HepG2 (cell line): ENCODE data around the gene TCOF1. TPM values are rescaled to one million over a fixed set of nuclear protein-coding genes. Genes with fewer than 3 reads are reported as not detected.
A peak's percentile ranks its signal among the peaks of the same experiment; 100 is the strongest.

ENCODE experiments used
- EEA1 ChIP-seq: sonication (generic); formaldehyde crosslinking; IDR thresholded peaks from 2 replicates; pipeline ENCODE4 v1.5.1; 2020; ENCODE audit warnings: mild to moderate bottlenecking, missing genetic modification reagents, borderline replicate concordance
- ETV6 ChIP-seq: sonication (generic); formaldehyde crosslinking; conservative IDR thresholded peaks from 2 replicates; pipeline ENCODE4 v1.4.0; 2020; ENCODE audit warnings: missing genetic modification reagents
- JUN ChIP-seq: sonication (generic); formaldehyde crosslinking; IDR thresholded peaks from 2 replicates; pipeline ENCODE4 v1.4.0; 2020; ENCODE audit warnings: mild to moderate bottlenecking, missing genetic modification reagents
- KIAA2018 ChIP-seq: sonication (generic); formaldehyde crosslinking; IDR thresholded peaks from 2 replicates; pipeline ENCODE4 v1.5.0; 2020; ENCODE audit warnings: mild to moderate bottlenecking, missing genetic modification reagents, borderline replicate concordance
- MYNN ChIP-seq: sonication (generic); formaldehyde crosslinking; IDR thresholded peaks from 2 replicates; pipeline ENCODE4 v1.4.0; 2020; ENCODE audit warnings: mild to moderate bottlenecking, low read depth, missing genetic modification reagents
- NFATC3 ChIP-seq: sonication (generic); formaldehyde crosslinking; IDR thresholded peaks from 2 replicates; pipeline ENCODE4 v1.5.1; 2020; ENCODE audit warnings: mild to moderate bottlenecking, missing genetic modification reagents
- PPARG ChIP-seq: conservative IDR thresholded peaks from 2 replicates; pipeline ENCODE4 v1.6.1; 2016; ENCODE audit warnings: missing biosample characterization, missing genetic modification reagents
- SMYD3 ChIP-seq: sonication (generic); formaldehyde crosslinking; IDR thresholded peaks from 2 replicates; pipeline ENCODE4 v1.8.1; 2023; ENCODE audit warnings: mild to moderate bottlenecking, missing genetic modification reagents
- SOX5 ChIP-seq: IDR thresholded peaks from 2 replicates; pipeline ENCODE4 v1.6.1; 2016; ENCODE audit warnings: borderline replicate concordance
- TFDP2 ChIP-seq: sonication (generic); formaldehyde crosslinking; IDR thresholded peaks from 2 replicates; pipeline ENCODE4 v1.4.0; 2020; ENCODE audit warnings: missing genetic modification reagents
- THAP9 ChIP-seq: sonication (generic); formaldehyde crosslinking; IDR thresholded peaks from 2 replicates; pipeline ENCODE4; 2020; ENCODE audit warnings: missing genetic modification reagents, mild to moderate bottlenecking, borderline replicate concordance
- ZNF552 ChIP-seq: sonication (generic); formaldehyde crosslinking; IDR thresholded peaks from 2 replicates; pipeline ENCODE4 v1.9.0; 2022; ENCODE audit warnings: missing genetic modification reagents, mild to moderate bottlenecking, borderline replicate concordance
- ZNF782 ChIP-seq: sonication (generic); formaldehyde crosslinking; IDR thresholded peaks from 2 replicates; pipeline ENCODE4 v1.4.0; 2020; ENCODE audit warnings: missing genetic modification reagents, mild to moderate bottlenecking, borderline replicate concordance
- polyA plus RNA-seq, 8 experiments: library from polyadenylated mRNA; depleted of rRNA in 3 of 8; stranded (reverse) in 7 of 8; unstranded in 1 of 8; fragments of >200 nt; fragmentation: Illumina TruSeq in 4 of 8; extraction: Trizol in 4 of 8; gene quantifications; 2 replicates each; pipeline versions ENCODE4 v1.2.1 to v1.2.3, GENCODE V29; 2011 to 2016; ENCODE audit warnings: low read depth in 4 of 8, missing spikeins in 1 of 8, mixed read lengths in 1 of 8; ENCODE audit not compliant: insufficient read depth in 1 of 8
- total RNA-seq, 5 experiments: library from RNA; depleted of rRNA; stranded (reverse); fragments of >200 nt; fragmentation: Illumina TruSeq; extraction: Trizol; gene quantifications; 2 replicates each; pipeline ENCODE4 v1.2.3, GENCODE V29; 2016; ENCODE audit warnings: low read depth in 1 of 5
- TF ChIP-seq, protein P1 (sequence below): sonication (generic); formaldehyde crosslinking; IDR thresholded peaks from 2 replicates; pipeline ENCODE4 v1.8.1; 2023; ENCODE audit warnings: mild to moderate bottlenecking, inconsistent platforms, moderate library complexity, missing genetic modification reagents, borderline replicate concordance

Gene TCOF1
- total and polyA plus RNA-seq, 2 of the 13 experiments (the other 11 are each of a cell fraction or from before 2014, with no cell fraction given): 10.1 to 41.6 TPM

DNA sequence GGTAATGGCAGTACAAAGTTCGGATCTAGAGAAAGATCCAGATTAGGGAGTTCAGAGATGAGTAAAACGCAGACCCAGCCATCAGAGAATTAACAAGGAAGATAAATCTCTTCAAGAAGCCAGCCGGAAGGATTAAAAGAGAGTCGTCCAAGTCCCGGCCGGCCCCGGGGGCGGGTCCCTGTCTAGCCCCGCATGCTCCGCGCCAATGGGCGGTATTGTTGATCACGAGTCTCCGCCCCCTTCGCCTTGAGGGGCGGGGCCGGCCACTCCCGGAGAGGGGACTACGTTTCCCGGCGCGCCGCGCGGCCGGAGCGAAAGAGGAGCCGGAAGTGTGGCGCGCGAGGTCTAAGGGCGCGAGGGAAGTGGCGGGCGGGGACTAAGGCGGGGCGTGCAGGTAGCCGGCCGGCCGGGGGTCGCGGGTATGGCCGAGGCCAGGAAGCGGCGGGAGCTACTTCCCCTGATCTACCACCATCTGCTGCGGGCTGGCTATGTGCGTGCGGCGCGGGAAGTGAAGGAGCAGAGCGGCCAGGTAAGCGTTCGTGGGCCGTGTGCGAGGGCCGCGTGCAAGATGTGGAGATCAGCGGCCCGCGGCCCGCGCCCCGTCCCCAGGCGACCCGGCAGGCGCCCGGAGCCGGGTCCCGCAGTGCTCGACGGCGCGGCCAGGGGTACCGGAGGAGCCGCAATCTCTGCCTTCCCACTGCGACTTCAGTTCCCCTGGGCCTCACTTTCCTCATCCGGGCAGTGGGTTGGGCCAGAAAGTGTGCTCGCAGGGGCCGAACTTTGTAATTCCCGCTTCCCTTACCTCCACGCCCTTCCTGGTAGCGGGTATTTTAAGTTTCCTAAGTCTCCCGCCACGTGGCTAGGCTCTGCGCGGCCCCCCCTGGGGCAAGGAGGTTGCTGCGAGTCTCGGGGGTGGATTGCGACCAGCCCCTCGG is at the start of gene TCOF1 (continued):
- TF ChIP-seq KIAA2018 (CRISPR knock-in tag) (no peak), EEA1 (CRISPR knock-in tag) (no peak), MYNN (CRISPR knock-in tag) (no peak), SOX5 (CRISPR knock-in tag) (no peak), TFDP2 (peak; percentile 89), ETV6 (CRISPR knock-in tag) (no peak), THAP9 (no peak), JUN (CRISPR knock-in tag) (no peak), PPARG (CRISPR knock-in tag) (no peak; the same call in 1 of the 2 replicates), ZNF782 (CRISPR knock-in tag) (no peak), ZNF552 (CRISPR knock-in tag) (no peak), SMYD3 (peak; percentile 64; the same call in 1 of the 2 replicates), NFATC3 (CRISPR knock-in tag) (no peak)
- TF ChIP-seq, protein P1, sequence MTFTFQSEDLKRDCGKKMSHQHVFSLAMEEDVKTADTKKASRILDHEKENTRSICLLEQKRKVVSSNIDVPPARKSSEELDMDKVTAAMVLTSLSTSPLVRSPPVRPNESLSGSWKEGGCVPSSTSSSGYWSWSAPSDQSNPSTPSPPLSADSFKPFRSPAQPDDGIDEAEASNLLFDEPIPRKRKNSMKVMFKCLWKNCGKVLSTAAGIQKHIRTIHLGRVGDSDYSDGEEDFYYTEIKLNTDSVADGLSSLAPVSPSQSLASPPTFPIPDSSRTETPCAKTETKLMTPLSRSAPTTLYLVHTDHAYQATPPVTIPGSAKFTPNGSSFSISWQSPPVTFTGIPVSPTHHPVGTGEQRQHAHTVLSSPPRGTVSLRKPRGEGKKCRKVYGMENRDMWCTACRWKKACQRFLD: no peak
